B cell (primary cell): Measurements from ENCODE around the gene SULT1C4.

Source experiments
- EZH2 ChIP-seq: IDR thresholded peaks from 2 replicates; pipeline ENCODE4 v1.6.1; 2012; ENCODE audit warnings: borderline replicate concordance, low read depth, mild to moderate bottlenecking, moderate library complexity, low read length; ENCODE audit not compliant: insufficient read depth, poor library complexity, severe bottlenecking
- TF ChIP-seq, protein P1 (sequence below): fragments of 200-600 bp; IDR thresholded peaks from one replicate; pipeline ENCODE4 v1.8.0; 2022; ENCODE audit warnings: antibody characterized with exemption, mild to moderate bottlenecking

GRCh38 chr2:108330979-108331378 is 46.8 kb upstream of the SULT1C4 start:
- TF ChIP-seq, protein P1, sequence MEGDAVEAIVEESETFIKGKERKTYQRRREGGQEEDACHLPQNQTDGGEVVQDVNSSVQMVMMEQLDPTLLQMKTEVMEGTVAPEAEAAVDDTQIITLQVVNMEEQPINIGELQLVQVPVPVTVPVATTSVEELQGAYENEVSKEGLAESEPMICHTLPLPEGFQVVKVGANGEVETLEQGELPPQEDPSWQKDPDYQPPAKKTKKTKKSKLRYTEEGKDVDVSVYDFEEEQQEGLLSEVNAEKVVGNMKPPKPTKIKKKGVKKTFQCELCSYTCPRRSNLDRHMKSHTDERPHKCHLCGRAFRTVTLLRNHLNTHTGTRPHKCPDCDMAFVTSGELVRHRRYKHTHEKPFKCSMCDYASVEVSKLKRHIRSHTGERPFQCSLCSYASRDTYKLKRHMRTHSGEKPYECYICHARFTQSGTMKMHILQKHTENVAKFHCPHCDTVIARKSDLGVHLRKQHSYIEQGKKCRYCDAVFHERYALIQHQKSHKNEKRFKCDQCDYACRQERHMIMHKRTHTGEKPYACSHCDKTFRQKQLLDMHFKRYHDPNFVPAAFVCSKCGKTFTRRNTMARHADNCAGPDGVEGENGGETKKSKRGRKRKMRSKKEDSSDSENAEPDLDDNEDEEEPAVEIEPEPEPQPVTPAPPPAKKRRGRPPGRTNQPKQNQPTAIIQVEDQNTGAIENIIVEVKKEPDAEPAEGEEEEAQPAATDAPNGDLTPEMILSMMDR, result no peak
- TF ChIP-seq EZH2, result no peak
